ENCODE measurements around the gene NOL6.
"Not testable (repeated sequence)": the region's sequence is repeated elsewhere in the genome, so short reads cannot be mapped to it uniquely, and the experiment has no call there.

NOL6 gene

GRCh38 chr9:33469891-33470290 is 3.8 kb downstream of the NOL6 start:
- no peak for DNase-seq

- no peak for DNase-seq
Measured at GRCh38 chr9:33468797-33469621, 4.7 kb downstream of the NOL6 start.

GRCh38 chr9:33468215-33468730 is 5.5 kb downstream of the NOL6 start:
- DNase-seq, result no peak

GRCh38 chr9:33467526-33467925 is 6.2 kb downstream of the NOL6 start:
- no peak for DNase-seq

GRCh38 chr9:33466565-33467495 is 6.9 kb downstream of the NOL6 start:
- peak; percentile 74 to 75 for DNase-seq

- no peak for DNase-seq
Measured at GRCh38 chr9:33465596-33466564, 7.8 kb downstream of the NOL6 start.

GRCh38 chr9:33465096-33465495 is 8.6 kb downstream of the NOL6 start:
- no peak for DNase-seq

- no peak for DNase-seq
Measured at GRCh38 chr9:33464045-33464636, 9.6 kb downstream of the NOL6 start.

GRCh38 chr9:33463151-33463550 is 10.6 kb downstream of the NOL6 start:
- DNase-seq, result no peak

- no peak for DNase-seq
Measured at GRCh38 chr9:33461492-33461891, 12.2 kb downstream of the NOL6 start.

GRCh38 chr9:33460854-33461253 is 12.9 kb downstream of the NOL6 start:
- no peak for DNase-seq

- no peak for DNase-seq
Measured at GRCh38 chr9:33459115-33459514, 14.6 kb downstream of the NOL6 start.

- DNase-seq, result peak; percentile 67 to 74
Measured at GRCh38 chr9:33458444-33458843, 15.3 kb downstream of the NOL6 start.

- peak in 1 of 2 experiments; percentile 26 for DNase-seq
Measured at GRCh38 chr9:33455945-33456344, 17.8 kb downstream of the NOL6 start.

- not testable (repeated sequence) for DNase-seq
Measured at GRCh38 chr9:33455456-33455855, 18.3 kb downstream of the NOL6 start.

- not testable (repeated sequence) for DNase-seq
Measured at GRCh38 chr9:33454661-33455026, 19.1 kb downstream of the NOL6 start.

GRCh38 chr9:33453999-33454660 is 19.6 kb downstream of the NOL6 start:
- DNase-seq, result no peak

GRCh38 chr9:33453286-33453860 is 20.4 kb downstream of the NOL6 start:
- DNase-seq, result no peak

GRCh38 chr9:33452828-33453271 is 20.9 kb downstream of the NOL6 start:
- DNase-seq, result peak; percentile 40 to 50

- DNase-seq, result no peak
Measured at GRCh38 chr9:33450621-33451146, 23.0 kb downstream of the NOL6 start.

GRCh38 chr9:33449715-33450114 is 24.0 kb downstream of the NOL6 start:
- DNase-seq, result no peak
